ENCODE results near the gene CFAP141.
A peak's percentile ranks its signal among the peaks of the same experiment; 100 is the strongest.

CFAP141 gene

DNA sequence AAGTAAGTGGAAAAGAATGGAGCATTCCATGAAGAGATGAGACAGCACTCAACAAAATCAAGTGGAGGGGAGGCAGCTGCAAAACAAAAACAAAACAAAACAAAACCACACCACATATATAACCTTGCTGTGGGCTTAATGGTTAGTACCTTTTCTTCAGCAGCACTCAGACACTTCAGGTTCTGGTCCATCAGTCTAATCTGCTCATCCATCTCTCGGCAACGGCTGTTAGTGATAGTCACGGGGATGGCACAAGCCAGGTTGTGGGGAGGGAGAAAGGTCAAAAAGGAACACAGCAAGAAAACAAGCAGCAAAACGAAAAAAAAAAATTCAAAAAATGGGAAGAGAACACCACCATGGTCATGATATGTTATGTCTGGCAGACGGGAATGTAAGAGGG is 34.3 kb downstream of the CFAP141 start:
- ATAC-seq: no peak
- DNase-seq: no peak

DNA sequence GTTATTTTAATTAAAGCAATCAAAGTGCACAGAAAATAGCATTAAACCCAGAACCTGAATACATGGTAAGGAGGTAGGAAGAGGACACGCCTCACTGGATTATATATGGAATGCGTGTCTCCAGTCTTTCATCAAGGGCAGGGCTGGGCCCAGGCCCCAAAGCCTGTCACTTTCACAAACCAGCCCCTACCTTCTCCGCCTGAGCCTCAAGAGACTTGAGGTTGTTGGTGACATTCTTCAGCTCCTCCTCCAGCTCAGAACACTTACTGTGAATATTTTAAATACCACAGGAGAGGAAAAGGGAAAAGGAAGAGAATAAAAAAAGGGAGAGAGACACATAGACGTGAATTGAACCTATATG is 34.9 kb downstream of the CFAP141 start:
- peak; percentile 12 for ATAC-seq
- no peak for DNase-seq

- DNase-seq (peak; percentile 50), ATAC-seq (peak; percentile 97)
These were observed 35.4 kb downstream of the CFAP141 start for GRCh38 chr1:154170547-154171222.

GRCh38 chr1:154167461-154167860 is 38.7 kb downstream of the CFAP141 start:
- DNase-seq (no peak), ATAC-seq (no peak)

DNA sequence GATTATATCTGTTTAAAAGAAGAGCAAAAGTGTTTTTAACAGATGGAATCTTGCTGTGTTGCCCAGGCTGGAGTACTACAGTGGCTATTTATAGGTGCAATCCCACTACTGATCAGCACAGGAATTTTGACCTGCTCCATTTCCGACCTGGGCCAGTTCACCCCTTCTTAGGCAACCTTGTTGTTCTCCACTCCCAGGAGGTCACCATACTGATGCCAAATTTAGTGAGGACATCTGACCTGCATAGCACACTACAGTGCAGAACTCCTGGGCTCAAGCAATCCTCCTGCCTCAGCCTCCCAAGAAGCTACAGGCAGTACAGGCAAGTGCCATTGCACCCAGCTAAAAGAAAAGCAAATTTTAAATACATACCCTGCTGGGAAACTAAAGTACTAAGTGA is 39.9 kb downstream of the CFAP141 start:
- DNase-seq (no peak), ATAC-seq (no peak)

GRCh38 chr1:154159554-154159953 is 46.6 kb downstream of the CFAP141 start:
- ATAC-seq (no peak), DNase-seq (no peak)

GRCh38 chr1:154158307-154159125 is 47.6 kb downstream of the CFAP141 start:
- no peak for DNase-seq
- ATAC-seq: no peak

GRCh38 chr1:154157520-154158306 is 48.4 kb downstream of the CFAP141 start:
- ATAC-seq (peak; percentile 96), DNase-seq (peak; percentile 65)

GRCh38 chr1:154155251-154155650 is 50.9 kb downstream of the CFAP141 start:
- DNase-seq: no peak
- no peak for ATAC-seq

DNA sequence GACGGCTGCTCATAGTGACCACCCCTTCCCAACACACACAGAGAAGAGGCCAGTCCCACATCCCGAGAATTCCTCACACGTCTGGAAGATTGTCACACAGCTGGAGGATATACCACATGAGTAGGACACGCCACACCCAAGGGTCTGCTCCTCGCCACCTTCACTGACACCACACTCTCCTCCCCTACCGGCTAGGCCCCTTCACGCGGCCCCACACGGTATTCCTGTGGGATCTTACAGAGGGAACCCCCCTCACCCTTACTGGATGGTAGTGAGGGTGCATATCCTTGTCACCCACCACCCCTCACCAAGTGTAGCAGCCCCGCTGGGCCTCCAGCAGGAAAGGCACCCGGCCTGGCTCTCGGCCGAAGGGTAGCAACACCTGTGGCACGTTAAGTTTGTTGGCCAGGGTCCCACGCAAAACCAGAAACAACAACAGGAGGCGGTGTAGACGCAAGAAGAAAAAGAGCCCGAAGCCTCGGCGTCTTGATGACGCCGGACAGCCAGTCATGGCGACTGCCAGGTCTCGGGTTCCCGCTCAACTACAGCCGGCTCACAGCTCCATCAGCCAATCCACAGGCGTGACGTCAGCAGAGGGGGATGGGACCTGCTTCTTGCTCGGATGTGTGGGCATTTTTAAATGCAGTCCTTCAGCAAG is 51.5 kb downstream of the CFAP141 start, which contains the start of gene NUP210L:
TSS of gene NUP210L (minus strand) at position 540 of the 658 bp plus-strand sequence.
- ATAC-seq (no peak), DNase-seq (peak; percentile 19)

DNA sequence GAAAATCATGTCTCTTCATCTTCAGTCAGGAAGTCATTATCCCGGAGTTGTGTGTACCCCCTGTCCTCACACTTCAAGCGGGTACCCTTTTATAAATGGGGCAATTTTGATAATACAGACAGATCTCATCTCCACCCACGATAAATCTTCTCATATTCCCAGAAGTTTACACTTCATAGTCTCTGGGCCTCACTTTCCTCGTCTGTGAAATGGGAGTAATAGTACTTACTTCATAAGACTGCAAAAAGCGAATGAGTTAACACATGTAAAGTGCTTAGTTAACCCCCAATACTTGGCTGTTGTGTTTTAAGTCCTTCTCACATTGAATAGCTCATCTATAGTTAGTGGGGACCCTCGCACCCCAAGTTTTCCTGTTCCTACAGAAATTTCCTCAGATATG is 52.1 kb downstream of the CFAP141 start:
- ATAC-seq: no peak
- DNase-seq: no peak

DNA sequence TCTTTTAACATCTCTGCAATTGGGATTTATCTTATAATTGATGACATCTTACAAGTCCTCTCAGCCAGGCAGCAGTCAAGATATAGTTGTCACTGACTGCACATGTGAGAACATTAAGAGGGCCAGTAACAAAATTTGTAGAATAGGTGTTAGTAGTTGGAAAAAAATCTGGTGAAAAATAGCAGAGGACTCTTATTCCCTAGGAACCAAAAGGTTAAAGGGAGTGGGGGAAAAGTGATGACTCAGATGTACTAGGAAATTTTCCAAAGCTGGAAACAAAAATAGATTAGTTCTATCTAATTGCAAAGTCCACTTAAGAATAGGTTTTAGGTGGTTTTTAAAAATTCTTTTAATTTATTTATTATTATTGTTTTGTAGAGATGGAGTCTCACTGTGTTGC is 54.8 kb downstream of the CFAP141 start:
- DNase-seq: no peak

More for the DNA sequence above, 54.8 kb downstream of the CFAP141 start:
- no peak for ATAC-seq
